Measurements from ENCODE around the gene CATSPER4. TPM values are rescaled to one million over a fixed set of nuclear protein-coding genes. Genes with fewer than 3 reads are reported as not detected.

The CATSPER4 gene
- total and polyA plus RNA-seq, 3 donors from 2014 or later: 4.9 to 13.2 (median 8.2) TPM

DNA sequence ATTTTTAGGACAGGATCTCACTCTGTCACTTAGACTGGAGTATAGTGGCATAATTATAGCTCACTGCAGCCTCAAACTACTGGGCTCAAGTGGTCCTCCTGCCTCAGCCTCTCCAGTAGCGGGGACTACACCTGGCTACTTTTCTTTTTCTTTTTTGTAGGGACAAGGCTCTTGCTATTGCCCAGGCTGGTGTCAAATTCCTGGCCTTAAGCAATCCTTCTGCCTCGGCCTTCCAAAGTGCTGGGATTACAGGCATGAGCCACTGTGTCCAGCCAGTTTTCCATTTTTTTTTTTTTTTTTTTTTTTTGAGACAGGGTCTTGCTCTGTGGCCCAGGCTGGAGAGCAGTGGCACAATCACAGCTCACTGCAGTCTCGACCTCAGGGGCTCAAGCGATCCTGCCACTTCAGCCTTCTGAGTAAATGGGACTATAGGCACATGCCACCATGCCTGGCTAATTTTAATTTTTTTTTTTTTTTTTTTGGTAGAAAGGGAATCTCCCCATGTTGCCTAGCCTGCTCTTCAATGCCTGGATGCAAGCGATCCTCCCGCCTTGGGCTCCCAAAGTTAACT lies 23.0 kb downstream of the CATSPER4 start:
- Histone ChIP-seq H3K36me3 (ENCODE audit: low read depth, missing control alignments) (no peaks in the 10 kb centered on the region), H3K27me3 (no peaks in the 10 kb centered on the region), H3K4me1 (no peaks in the 10 kb centered on the region), H3K9me3 (no peaks in the 10 kb centered on the region), H3K4me3 (no peak overlapping the region), H3K27ac (no peak overlapping the region)
- DNase-seq: no peak
- 85 to 88% methylated on average over 6 of the region's 6 CpGs for WGBS, 2 donors
- intact Hi-C loops (cut with DNase I; ENCODE audit: low total_unique reads): no loop called here
- TF ChIP-seq POLR2A (IDR thresholded peaks at IDR 0.05): no peak
- TF ChIP-seq, protein P1, sequence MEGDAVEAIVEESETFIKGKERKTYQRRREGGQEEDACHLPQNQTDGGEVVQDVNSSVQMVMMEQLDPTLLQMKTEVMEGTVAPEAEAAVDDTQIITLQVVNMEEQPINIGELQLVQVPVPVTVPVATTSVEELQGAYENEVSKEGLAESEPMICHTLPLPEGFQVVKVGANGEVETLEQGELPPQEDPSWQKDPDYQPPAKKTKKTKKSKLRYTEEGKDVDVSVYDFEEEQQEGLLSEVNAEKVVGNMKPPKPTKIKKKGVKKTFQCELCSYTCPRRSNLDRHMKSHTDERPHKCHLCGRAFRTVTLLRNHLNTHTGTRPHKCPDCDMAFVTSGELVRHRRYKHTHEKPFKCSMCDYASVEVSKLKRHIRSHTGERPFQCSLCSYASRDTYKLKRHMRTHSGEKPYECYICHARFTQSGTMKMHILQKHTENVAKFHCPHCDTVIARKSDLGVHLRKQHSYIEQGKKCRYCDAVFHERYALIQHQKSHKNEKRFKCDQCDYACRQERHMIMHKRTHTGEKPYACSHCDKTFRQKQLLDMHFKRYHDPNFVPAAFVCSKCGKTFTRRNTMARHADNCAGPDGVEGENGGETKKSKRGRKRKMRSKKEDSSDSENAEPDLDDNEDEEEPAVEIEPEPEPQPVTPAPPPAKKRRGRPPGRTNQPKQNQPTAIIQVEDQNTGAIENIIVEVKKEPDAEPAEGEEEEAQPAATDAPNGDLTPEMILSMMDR (IDR thresholded peaks at IDR 0.05): no peak

- DNase-seq: no peak
- 53 to 54% methylated on average over 3 of the region's 3 CpGs for WGBS, 2 donors
- H3K9me3 ChIP-seq: no peaks in the 10 kb centered on the region
- H3K36me3 ChIP-seq (ENCODE audit: low read depth, missing control alignments): no peaks in the 10 kb centered on the region
- H3K4me3 ChIP-seq: no peak overlapping the region
- no peak overlapping the region for H3K27ac ChIP-seq
- H3K27me3 ChIP-seq: no peaks in the 10 kb centered on the region
- intact Hi-C loops (cut with DNase I; ENCODE audit: low total_unique reads): no loop called here
- TF ChIP-seq POLR2A (IDR thresholded peaks at IDR 0.05): no peak
- TF ChIP-seq, protein P1 (IDR thresholded peaks at IDR 0.05): no peak
- no peaks in the 10 kb centered on the region for H3K4me1 ChIP-seq
These were observed 24.8 kb downstream of the CATSPER4 start for GRCh38 chr1:26215246-26215645.

DNA sequence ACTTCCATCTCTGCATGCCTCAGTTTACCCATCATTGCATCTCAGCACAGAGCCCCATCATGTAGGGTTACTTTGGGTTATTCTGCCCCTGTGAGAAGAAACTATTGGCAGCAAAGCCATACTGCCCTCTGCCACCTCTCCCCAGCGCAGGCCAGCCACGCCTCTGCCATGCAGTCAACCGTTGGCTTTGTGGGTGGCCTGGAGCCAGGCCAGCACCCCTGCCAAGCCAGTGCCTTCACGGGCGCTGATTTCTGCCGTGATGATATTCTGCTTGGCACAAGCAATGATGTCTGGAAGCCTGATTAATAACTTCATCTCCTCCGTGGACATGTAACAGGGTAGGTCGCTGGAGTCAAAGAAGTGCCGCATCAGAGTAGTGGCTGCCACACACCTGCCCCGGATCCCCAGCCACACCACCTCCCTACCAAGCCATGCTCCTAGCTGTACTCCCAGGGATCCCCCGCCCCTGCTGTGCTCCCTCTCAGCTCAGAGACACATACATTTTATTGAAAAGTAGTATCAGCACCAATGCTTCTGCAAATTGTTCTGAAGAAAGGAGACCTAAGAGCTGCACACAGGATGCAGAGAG lies 28.6 kb downstream of the CATSPER4 start:
- no peak for DNase-seq
- H3K27me3 ChIP-seq: no peaks in the 10 kb centered on the region
- no peak overlapping the region for H3K4me3 ChIP-seq
- TF ChIP-seq, protein P1 (IDR thresholded peaks at IDR 0.05): no peak
- TF ChIP-seq POLR2A (IDR thresholded peaks at IDR 0.05): no peak
- 73 to 77% methylated on average over 9 to 11 of the region's 11 CpGs for WGBS, 2 donors
- H3K4me1 ChIP-seq: no peaks in the 10 kb centered on the region
- H3K36me3 ChIP-seq (ENCODE audit: low read depth, missing control alignments): no peaks in the 10 kb centered on the region
- H3K9me3 ChIP-seq: no peaks in the 10 kb centered on the region
- intact Hi-C loops (cut with DNase I; ENCODE audit: low total_unique reads): no loop called here
- H3K27ac ChIP-seq: no peak overlapping the region

DNA sequence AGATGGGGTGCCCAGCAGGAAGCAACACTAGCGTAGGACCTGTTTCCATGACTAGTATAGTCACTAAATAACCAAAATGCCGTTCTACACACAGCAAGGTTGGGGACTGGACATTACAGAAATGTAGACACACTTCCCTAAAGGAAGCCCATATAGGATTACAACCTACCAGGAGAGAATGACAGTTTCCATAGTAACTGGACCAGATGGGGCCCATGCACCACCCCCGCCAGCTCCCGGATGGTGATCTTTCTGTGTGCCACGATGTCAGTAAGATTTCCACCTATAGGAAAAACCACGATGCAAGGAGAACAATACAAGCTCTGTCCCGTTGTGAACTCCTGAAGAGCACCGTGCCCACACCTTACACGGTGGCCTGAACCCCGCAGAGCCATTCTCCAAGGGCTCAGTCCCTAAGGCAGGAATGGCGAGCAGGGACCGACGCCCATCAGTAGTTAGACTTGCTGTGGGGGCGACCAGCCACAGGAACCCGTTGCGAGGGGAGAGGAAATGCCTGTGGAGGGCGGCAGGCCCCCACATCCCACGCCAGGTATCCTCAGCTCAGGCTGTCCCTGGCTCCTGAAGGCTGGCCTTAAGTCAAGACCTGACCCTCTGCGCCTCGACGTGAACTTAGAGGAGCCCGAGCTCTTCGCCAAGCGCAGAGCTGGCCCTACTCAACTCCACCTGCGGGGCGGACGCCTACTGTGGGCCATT lies 30.0 kb downstream of the CATSPER4 start:
- H3K27me3 ChIP-seq: no peaks in the 10 kb centered on the region
- no peak overlapping the region for H3K27ac ChIP-seq
- no peak for TF ChIP-seq POLR2A (IDR thresholded peaks at IDR 0.05)
- TF ChIP-seq, protein P1 (IDR thresholded peaks at IDR 0.05): no peak
- H3K9me3 ChIP-seq: no peaks in the 10 kb centered on the region
- intact Hi-C loops (cut with DNase I; ENCODE audit: low total_unique reads): no loop called here
- no peaks in the 10 kb centered on the region for H3K36me3 ChIP-seq (ENCODE audit: low read depth, missing control alignments)
- no peak overlapping the region for H3K4me3 ChIP-seq
- peaks cover under 1% of the 10 kb centered on the region for H3K4me1 ChIP-seq
- WGBS, 2 donors: 76 to 84% methylated on average over 24 to 27 of the region's 27 CpGs
- no peak for DNase-seq

All from testis (tissue), 3 donors.